NCI-H128 (cell line): ENCODE measurements around the gene NXPE3.

Source experiments
- DNase-seq: peaks from one replicate; lab custom pipeline; 2025; ENCODE audit not compliant: unreplicated experiment; lab: John Stamatoyannopoulos, UW

Gene NXPE3

GRCh38 chr3:101828276-101828675, 49.3 kb downstream of the NXPE3 start:
- no peak for DNase-seq

- no peak for DNase-seq
These were observed 49.9 kb downstream of the NXPE3 start for GRCh38 chr3:101828691-101829436.

DNA sequence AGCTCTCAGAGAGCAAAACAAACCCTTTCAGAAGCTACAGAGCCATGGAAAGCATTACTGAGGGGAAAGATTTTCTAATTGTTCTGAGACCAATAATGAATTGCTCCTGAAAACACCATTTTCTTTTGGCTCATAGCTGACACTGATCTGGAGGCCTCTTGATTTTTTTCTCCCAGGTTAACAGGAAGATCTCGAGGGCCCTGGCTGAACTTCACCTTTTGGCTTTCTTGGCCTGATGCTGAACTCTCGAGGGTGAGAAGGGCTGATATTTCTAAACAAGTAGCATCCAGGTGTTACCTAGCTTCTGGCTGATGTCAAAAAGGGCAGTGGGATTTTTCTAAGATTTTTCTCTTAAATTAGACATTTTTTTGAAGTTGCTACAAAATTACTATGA, 50.4 kb downstream of the NXPE3 start:
- no peak for DNase-seq

DNA sequence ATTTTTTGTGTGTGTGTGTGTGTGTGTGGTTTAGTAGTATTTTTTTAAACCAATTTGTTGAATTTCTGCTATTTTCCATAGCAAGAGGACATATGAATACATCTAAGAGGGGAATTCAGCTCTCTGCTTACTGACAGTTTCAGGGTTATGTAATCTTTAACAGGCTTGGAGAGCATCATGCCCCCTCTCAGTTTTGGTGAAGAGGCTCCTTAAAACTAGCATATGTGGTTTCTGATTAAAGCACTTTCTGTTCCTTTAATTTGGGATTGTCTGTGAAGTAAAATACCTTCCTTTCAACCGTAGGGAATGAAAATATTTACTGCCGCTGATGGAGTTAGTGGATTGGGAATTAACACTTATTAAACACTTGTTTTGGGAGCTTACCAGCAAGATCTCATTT, 50.9 kb downstream of the NXPE3 start:
- DNase-seq: no peak

DNA sequence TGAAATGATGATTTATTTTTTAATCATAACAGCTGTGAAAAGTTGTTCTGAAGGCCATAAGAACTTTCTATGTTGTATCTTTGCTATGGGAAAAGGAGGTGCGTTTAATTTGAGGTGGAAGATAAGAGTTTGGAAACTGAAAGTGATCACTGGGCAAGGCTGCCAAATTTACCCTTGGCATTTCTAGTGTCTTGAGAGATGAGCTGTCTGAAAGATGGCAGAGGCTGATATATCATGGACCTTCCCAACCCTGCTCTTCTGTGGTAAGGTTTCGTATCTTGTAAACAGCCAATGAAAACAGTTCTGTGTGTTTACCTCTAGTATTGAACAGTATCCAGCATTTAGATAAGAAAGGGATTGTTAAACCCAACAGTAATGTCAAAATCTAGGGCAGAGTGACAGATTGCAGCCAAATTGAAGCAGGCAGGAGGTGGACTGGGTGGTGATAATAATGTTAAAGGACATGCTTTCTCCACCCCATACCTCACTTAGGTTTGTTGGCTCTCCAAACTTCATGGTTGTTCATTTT, 54.5 kb downstream of the NXPE3 start:
- no peak for DNase-seq

DNA sequence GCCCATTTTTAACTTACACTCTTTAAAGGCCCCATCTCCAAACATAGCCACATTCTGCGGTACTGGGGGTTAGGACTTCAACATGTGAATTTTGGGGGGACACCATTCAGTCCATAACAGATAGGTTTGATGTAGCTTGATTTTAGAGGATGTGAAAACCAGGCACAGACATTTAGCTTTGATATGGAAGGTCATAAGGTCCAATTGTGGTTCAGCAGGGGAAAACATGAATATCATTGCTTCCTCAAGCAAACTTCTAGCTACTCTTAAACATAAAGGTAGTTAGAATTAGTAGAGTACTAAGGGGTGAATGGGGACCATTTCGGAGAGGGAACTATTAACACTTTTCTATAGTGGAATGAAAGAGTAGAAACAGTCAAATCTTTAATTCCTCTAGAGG, 56.7 kb downstream of the NXPE3 start:
- no peak for DNase-seq

- DNase-seq: no peak
These were observed 57.1 kb downstream of the NXPE3 start for GRCh38 chr3:101836160-101836559.

DNA sequence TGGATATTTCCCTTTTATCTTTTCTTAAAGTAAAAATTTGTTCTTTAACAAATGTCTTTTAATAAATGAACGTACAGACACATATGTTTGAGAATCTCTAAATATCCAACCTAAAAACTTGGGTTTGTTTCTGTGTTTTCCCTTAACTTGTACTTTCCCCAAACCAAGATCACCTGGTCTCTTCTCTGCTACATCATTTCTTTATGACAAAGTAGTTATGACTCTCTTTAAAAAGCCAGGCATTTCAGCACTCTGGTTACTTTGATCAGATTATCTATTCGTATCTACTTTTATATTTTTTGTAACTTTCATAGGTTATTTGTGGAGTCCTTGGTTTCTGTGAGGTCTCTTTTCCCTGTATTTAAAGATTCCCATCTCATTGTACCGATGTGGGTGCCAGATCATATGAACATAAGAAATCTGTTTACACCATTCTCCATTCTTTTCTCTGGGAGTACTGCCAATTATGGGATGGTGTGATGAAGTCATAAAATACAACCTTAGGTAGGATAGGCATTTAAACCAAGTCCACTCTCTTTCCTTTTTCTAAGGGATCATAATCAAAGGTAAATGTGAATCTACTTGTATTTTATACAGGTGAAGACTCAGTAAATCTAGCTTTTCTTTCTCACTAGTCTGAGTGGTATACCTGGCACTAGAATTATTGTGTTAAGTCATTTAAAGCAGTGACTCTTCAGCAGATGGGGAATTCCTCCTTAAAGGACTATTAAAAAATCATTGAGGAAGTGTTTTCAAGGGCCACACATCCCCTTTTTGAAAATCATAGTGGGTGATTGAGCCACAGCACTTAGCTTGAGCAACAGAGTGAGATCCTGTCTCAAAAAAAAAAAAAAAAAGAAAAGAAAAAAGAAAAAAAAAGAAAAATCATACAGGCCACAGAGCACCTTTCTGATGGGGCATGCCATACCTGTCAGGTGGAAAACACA, 57.9 kb downstream of the NXPE3 start:
- no peak for DNase-seq

GRCh38 chr3:101838691-101839090, 59.7 kb downstream of the NXPE3 start:
- no peak for DNase-seq

DNA sequence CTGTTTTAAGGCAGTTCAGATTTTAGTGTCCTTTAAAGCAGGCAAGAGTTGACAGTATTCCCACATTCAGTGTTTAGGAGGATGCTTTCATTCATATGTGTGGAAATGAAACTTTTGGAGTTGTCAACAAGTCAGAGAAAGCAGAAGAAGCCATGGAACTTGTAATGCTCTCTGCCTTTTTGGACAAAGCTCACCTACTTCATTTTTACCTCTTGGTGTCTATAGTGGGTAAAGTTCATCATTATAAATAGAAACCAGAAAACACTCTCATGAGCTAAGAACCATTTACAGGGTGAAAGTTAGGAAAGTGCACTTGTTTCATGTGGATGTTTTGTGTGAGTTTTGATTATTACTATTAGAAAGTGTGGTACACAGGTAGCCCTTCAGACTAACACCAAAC, 61.1 kb downstream of the NXPE3 start:
- no peak for DNase-seq

- DNase-seq: no peak
These were observed 63.4 kb downstream of the NXPE3 start for GRCh38 chr3:101842245-101842934.

DNA sequence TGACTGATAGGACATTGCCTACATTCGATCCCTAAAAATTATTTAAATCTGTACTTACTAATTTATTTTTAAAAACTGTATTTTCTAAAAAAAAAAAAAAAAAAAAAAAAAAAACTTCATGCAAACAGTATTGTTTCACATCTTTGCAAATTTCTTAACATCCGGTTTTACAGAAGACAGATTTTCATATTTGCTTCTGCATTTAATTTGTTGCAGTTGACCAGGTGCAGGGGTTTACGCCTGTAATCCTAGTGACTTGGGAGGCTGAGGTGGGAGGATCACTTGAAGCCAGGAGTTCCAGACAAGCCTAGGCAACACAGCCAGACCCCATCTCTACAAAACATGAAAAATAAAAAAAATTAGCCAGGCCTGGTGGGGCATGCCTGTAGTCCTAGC, 63.9 kb downstream of the NXPE3 start:
- no peak for DNase-seq

- DNase-seq: no peak
These were observed 66.4 kb downstream of the NXPE3 start for GRCh38 chr3:101845425-101845824.

- no peak for DNase-seq
These were observed 67.7 kb downstream of the NXPE3 start for GRCh38 chr3:101846709-101847108.

DNA sequence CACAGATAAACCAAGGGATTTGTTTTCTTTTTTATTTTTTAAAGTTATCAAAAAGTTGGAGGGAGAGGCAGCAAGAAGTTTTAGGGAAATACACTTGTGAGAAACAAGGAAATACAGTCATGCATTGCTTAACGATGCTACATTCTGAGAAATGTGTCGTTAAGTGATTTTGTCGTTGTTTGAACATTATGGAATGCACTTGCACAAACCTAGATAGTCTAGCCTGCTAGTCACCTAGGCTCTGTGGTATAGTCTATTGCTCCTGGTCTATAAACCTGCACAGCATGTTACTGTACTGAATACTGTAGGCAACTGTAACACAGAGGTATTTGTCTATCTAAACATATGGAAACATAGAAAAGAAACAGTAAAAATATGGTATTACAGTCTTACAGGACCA, 68.3 kb downstream of the NXPE3 start:
- DNase-seq: no peak

- no peak for DNase-seq
These were observed 69.3 kb downstream of the NXPE3 start for GRCh38 chr3:101848326-101848725.

GRCh38 chr3:101848754-101849713, 70.0 kb downstream of the NXPE3 start, which contains the start of gene NFKBIZ:
Gene NFKBIZ, plus strand, starts transcription at chr3:101849514. Its CDS starts 115 bp downstream, at chr3:101849629.
- DNase-seq: no peak

DNA sequence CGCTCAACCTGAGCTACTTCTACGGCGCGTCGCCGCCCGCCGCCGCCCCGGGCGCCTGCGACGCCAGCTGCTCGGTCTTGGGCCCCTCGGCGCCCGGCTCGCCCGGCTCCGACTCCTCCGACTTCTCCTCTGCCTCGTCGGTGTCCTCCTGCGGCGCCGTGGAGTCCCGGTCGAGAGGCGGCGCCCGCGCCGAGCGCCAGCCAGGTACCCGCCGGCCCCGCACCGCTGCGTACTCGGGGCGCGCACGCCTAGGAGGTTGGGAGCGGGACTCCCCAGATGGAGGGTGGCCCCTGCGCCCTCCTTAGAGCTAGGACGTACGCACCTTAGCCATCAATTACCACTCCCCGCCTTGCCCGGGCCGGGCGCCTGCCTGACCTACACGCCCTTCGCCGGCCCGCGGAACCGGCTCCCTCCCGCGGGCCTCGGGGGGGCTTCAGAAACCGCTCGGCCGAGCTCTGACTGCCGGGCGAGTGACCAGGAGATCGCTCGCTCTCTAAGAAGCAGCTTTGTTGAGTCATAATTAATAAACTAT, 70.8 kb downstream of the NXPE3 start:
- no peak for DNase-seq

DNA sequence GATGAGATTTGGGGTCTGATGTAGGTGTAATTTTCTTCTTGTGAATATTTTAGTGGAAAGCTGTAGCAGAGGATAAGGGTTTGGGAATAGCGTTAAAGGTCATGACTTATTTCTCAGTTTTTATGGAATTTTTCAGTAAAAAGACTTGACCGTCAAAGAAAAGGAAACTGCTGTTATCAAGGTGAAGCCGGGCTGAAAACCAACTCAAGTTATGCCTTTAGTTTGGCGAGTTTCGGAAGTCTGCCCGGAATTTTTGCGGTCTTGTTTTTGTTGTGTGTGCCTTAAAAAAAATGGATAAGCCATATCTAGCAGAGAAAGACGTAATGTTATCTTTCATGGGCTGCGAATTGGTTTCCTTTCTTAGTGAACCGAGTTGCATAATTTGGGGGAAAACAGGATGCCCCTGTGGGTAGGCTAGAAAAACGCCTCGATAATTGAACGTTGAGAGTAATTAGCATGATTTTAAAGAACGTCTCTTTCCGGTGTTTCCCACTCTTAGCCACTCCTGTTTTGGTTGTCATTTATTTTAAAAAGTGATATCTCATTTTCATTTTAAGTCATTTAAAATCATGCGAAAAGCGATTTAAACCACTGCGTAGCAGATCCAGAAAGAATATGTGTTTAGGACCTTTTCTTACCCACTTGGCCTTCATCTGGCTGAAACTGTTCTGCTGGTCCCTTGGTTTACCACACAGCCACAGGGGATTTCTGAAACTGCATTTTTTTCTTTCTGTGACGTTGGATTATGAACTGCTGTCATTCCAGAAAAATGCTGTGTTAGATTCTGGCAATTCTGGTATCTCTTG, 71.4 kb downstream of the NXPE3 start:
- no peak for DNase-seq
